Measurements from ENCODE around the gene FBXW4. TPM values are rescaled to one million over a fixed set of nuclear protein-coding genes. Genes with fewer than 3 reads are reported as not detected.

FBXW4 gene
- polyA plus RNA-seq (2012; ENCODE audit: insufficient read depth, insufficient read length, low read depth), result 37.1 TPM

- TF ChIP-seq CTCF (IDR thresholded peaks at IDR 0.05; ENCODE audit: low read depth, low read length), result no peak
- Histone ChIP-seq H3K36me3 (peaks cover 2% of the 10 kb centered on the region; the same call in 1 of the 2 replicates), H3K4me1 (no peaks in the 10 kb centered on the region), H3K9me3 (no peaks in the 10 kb centered on the region), H3K4me3 (ENCODE audit: low read depth, low read length) (peak within 1 kb of the TSS; percentile 84), H3K27me3 (no peaks in the 10 kb centered on the region)
- peak; percentile 56 for DNase-seq
Measured at GRCh38 chr10:101694674-101695403, at the start of gene FBXW4. FBXW4 (minus strand) TSS chr10:101695170; CDS start chr10:101695105, 65 bp downstream.

GRCh38 chr10:101744267-101744666 is 49.3 kb upstream of the FBXW4 start:
- TF ChIP-seq CTCF (IDR thresholded peaks at IDR 0.05; ENCODE audit: low read depth, low read length), result no peak
- H3K36me3 ChIP-seq, result no peaks in the 10 kb centered on the region
- H3K9me3 ChIP-seq, result no peaks in the 10 kb centered on the region
- H3K4me1 ChIP-seq, result peaks cover 22% of the 10 kb centered on the region
- no peak overlapping the region for H3K4me3 ChIP-seq (ENCODE audit: low read depth, low read length)
- no peaks in the 10 kb centered on the region for H3K27me3 ChIP-seq
- no peak for DNase-seq

- H3K4me3 ChIP-seq (ENCODE audit: low read depth, low read length), result no peak overlapping the region
- no peaks in the 10 kb centered on the region for H3K27me3 ChIP-seq
Measured at GRCh38 chr10:101741938-101742337, 47.0 kb upstream of the FBXW4 start.

GRCh38 chr10:101736666-101737065 is 41.7 kb upstream of the FBXW4 start:
- no peaks in the 10 kb centered on the region for H3K36me3 ChIP-seq
- TF ChIP-seq CTCF (IDR thresholded peaks at IDR 0.05; ENCODE audit: low read depth, low read length), result no peak
- H3K4me3 ChIP-seq (ENCODE audit: low read depth, low read length), result no peak overlapping the region
- no peaks in the 10 kb centered on the region for H3K9me3 ChIP-seq
- no peaks in the 10 kb centered on the region for H3K27me3 ChIP-seq
- no peaks in the 10 kb centered on the region for H3K4me1 ChIP-seq
- no peak for DNase-seq

More at GRCh38 chr10:101741938-101742337, 47.0 kb upstream of the FBXW4 start:
- H3K9me3 ChIP-seq, result no peaks in the 10 kb centered on the region
- DNase-seq, result no peak
- H3K36me3 ChIP-seq, result no peaks in the 10 kb centered on the region
- TF ChIP-seq CTCF (IDR thresholded peaks at IDR 0.05; ENCODE audit: low read depth, low read length), result no peak
- peaks cover 9% of the 10 kb centered on the region for H3K4me1 ChIP-seq

GRCh38 chr10:101732096-101732495 is 37.1 kb upstream of the FBXW4 start:
- H3K9me3 ChIP-seq, result no peaks in the 10 kb centered on the region
- no peaks in the 10 kb centered on the region for H3K27me3 ChIP-seq
- no peak for TF ChIP-seq CTCF (IDR thresholded peaks at IDR 0.05; ENCODE audit: low read depth, low read length)
- H3K36me3 ChIP-seq, result peaks cover 4% of the 10 kb centered on the region
- no peaks in the 10 kb centered on the region; the same call in 1 of the 2 replicates for H3K4me1 ChIP-seq
- no peak for DNase-seq
- H3K4me3 ChIP-seq (ENCODE audit: low read depth, low read length), result no peak overlapping the region

- DNase-seq, result no peak
Measured at GRCh38 chr10:101726115-101726387, 31.1 kb upstream of the FBXW4 start.

More at GRCh38 chr10:101726115-101726387, 31.1 kb upstream of the FBXW4 start:
- TF ChIP-seq CTCF (IDR thresholded peaks at IDR 0.05; ENCODE audit: low read depth, low read length), result no peak
- Histone ChIP-seq H3K9me3 (no peaks in the 10 kb centered on the region), H3K4me1 (no peaks in the 10 kb centered on the region; the same call in 1 of the 2 replicates), H3K4me3 (ENCODE audit: low read depth, low read length) (no peak overlapping the region), H3K27me3 (no peaks in the 10 kb centered on the region), H3K36me3 (peaks cover 4% of the 10 kb centered on the region)
